A673 (cell line): ENCODE measurements around the gene COL19A1. TPM values are rescaled to one million over a fixed set of nuclear protein-coding genes. Genes with fewer than 3 reads are reported as not detected.
"Not testable (repeated sequence)": the region's sequence is repeated elsewhere in the genome, so short reads cannot be mapped to it uniquely, and the experiment has no call there.

Experiments
- BruUV-seq: library from RNA; stranded (reverse); fragments of 400-500 nt; replicated peaks from 2 replicates; lab custom pipeline; 2021; lab: Mats Ljungman, UMichigan
- CTCF ChIA-PET: fragments of 300-600 bp; sonication (Branson Sonifier 250); formaldehyde crosslinking; loops from one replicate; lab custom pipeline; 2022; ENCODE audit warnings: antibody characterized with exemption; lab: Charles Lee
- POLR2A ChIA-PET: fragments of 300-600 bp; sonication (Branson Sonifier 250); formaldehyde crosslinking; loops from one replicate; lab custom pipeline; 2022; ENCODE audit warnings: antibody characterized with exemption; ENCODE audit not compliant: low non-redundant PET; lab: Charles Lee
- DNase-seq: peaks from one replicate; pipeline ENCODE4 v3.0.0-alpha.2; 2015; ENCODE audit warnings: low spot score
- H3K27ac ChIP-seq: fragments of 200-600 bp; sonication (generic); 2 replicates; pipeline ENCODE4 v1.5.1; 2016; ENCODE audit warnings: mixed run types, low read depth, mild to moderate bottlenecking, mixed read lengths, antibody characterized with exemption, low read length; ENCODE audit not compliant: poor library complexity, severe bottlenecking
- H3K27me3 ChIP-seq: fragments of 200-600 bp; sonication (generic); replicated peaks from 2 replicates; pipeline ENCODE4 v1.6.1; 2017; ENCODE audit warnings: mixed run types, low read depth, mild to moderate bottlenecking, mixed read lengths, antibody characterized with exemption, low read length; ENCODE audit not compliant: insufficient read depth, poor library complexity
- H3K36me3 ChIP-seq: fragments of 200-600 bp; sonication (generic); 2 replicates; pipeline ENCODE4 v1.6.1; 2016; ENCODE audit warnings: mixed run types, mild to moderate bottlenecking, mixed read lengths, antibody characterized with exemption, low read length; ENCODE audit not compliant: insufficient read depth, poor library complexity, severe bottlenecking
- H3K4me1 ChIP-seq: fragments of 200-600 bp; sonication (generic); 2 replicates; pipeline ENCODE4 v1.6.1; 2017; ENCODE audit warnings: mixed run types, mild to moderate bottlenecking, mixed read lengths, antibody characterized with exemption, low read length; ENCODE audit not compliant: insufficient read depth, poor library complexity, severe bottlenecking
- H3K4me3 ChIP-seq: fragments of 200-600 bp; sonication (generic); 2 replicates; pipeline ENCODE4 v1.5.1; 2016; ENCODE audit warnings: low read depth, mixed run types, mild to moderate bottlenecking, mixed read lengths, low read length; ENCODE audit not compliant: poor library complexity, severe bottlenecking
- H3K9me3 ChIP-seq: fragments of 200-600 bp; sonication (generic); 2 replicates; pipeline ENCODE4 v1.6.1; 2016; ENCODE audit warnings: mixed run types, low read depth, mild to moderate bottlenecking, mixed read lengths, antibody characterized with exemption, low read length; ENCODE audit not compliant: poor library complexity, severe bottlenecking
- EZH2 ChIP-seq: fragments of 200-600 bp; sonication (generic); IDR thresholded peaks from 2 replicates; pipeline ENCODE4 v1.6.1; 2017; ENCODE audit warnings: borderline replicate concordance, low read depth, mild to moderate bottlenecking, mixed read lengths, antibody characterized with exemption, low read length; ENCODE audit not compliant: poor library complexity, severe bottlenecking
- intact Hi-C: fragments of 100-400 bp; cut with micrococcal nuclease; formaldehyde crosslinking; loops from one replicate; pipeline ENCODE4 v1.10.0; 2022; ENCODE audit not compliant: unreplicated experiment
- total RNA-seq: library from RNA; stranded (reverse); gene quantifications from 2 replicates; pipeline ENCODE4 v1.2.3, GENCODE V29; 2021
- TF ChIP-seq, protein P1 (sequence below): fragments of 300-800, 200-600 bp; sonication (generic); conservative IDR thresholded peaks from 2 replicates; pipeline ENCODE4 v1.5.1; 2017; ENCODE audit warnings: low read depth, mild to moderate bottlenecking, antibody characterized with exemption, low read length, moderate library complexity, mixed read lengths

COL19A1 gene
- total RNA-seq, 1 experiment from 2014 or later, result 0.37 TPM

DNA sequence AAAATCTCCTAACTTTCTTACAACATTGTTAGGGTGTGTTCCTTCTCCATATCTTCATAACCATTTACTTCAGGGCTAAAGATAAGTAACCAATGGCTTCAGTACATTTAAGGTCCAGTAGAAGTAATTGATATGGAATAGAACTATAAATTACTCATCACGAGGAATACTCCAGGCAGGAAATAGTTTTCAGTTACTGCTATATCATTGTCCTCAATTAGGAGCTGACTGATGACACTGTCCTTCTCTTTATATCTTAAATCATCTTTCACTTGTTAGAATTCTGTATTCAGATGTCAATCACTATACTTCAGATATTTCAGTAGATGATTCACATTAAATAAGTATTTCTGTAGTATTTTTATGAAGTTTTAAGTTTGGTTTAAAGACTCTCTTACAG lies 88.4 kb downstream of the COL19A1 start:
- Histone ChIP-seq H3K27ac (no peak overlapping the region), H3K4me3 (no peak overlapping the region), H3K36me3 (no peaks in the 10 kb centered on the region), H3K4me1 (no peaks in the 10 kb centered on the region), H3K27me3 (no peaks in the 10 kb centered on the region), H3K9me3 (no peaks in the 10 kb centered on the region)
- TF ChIP-seq, protein P1, sequence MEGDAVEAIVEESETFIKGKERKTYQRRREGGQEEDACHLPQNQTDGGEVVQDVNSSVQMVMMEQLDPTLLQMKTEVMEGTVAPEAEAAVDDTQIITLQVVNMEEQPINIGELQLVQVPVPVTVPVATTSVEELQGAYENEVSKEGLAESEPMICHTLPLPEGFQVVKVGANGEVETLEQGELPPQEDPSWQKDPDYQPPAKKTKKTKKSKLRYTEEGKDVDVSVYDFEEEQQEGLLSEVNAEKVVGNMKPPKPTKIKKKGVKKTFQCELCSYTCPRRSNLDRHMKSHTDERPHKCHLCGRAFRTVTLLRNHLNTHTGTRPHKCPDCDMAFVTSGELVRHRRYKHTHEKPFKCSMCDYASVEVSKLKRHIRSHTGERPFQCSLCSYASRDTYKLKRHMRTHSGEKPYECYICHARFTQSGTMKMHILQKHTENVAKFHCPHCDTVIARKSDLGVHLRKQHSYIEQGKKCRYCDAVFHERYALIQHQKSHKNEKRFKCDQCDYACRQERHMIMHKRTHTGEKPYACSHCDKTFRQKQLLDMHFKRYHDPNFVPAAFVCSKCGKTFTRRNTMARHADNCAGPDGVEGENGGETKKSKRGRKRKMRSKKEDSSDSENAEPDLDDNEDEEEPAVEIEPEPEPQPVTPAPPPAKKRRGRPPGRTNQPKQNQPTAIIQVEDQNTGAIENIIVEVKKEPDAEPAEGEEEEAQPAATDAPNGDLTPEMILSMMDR, result no peak
- no peak for TF ChIP-seq EZH2
- intact Hi-C loops, result no loop called here
- CTCF ChIA-PET, result no interaction called here
- no peak for DNase-seq
- BruUV-seq, result no TSS peak
- POLR2A ChIA-PET, result no interaction called here

DNA sequence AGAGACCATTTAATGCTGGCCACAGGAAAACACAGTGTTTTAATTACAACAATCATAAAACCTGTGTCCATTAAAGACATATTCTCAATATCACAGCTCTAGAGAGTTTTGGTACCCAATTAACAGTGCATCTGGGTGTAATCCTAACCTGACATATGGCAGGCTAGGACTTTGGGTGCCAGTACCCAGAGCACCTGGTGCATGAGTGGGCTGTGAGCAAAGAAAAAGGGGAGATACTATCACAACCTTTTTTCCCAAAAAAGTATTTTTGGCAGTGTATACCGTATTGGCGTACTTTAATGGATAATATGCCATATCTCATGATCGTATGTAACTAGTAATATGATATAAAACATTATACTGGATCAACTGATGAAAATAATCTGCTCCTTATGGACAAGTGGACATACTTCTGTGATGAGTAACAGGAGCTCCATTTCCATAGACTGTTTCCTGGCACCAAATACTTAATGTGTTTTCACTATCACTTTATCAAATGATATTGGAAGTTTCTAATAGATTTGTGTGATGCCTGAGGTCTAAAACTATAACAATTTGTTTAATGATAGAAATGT lies 91.7 kb downstream of the COL19A1 start:
- no TSS peak for BruUV-seq
- H3K9me3 ChIP-seq, result no peaks in the 10 kb centered on the region
- ChIA-PET CTCF (no interaction called here), POLR2A (no interaction called here)
- no peaks in the 10 kb centered on the region for H3K4me1 ChIP-seq
- DNase-seq, result no peak
- H3K27me3 ChIP-seq, result no peaks in the 10 kb centered on the region
- no peak for TF ChIP-seq EZH2
- TF ChIP-seq, protein P1, result no peak
- intact Hi-C loops, result no loop called here
- H3K36me3 ChIP-seq, result no peaks in the 10 kb centered on the region
- H3K27ac ChIP-seq, result no peak overlapping the region
- H3K4me3 ChIP-seq, result no peak overlapping the region

DNA sequence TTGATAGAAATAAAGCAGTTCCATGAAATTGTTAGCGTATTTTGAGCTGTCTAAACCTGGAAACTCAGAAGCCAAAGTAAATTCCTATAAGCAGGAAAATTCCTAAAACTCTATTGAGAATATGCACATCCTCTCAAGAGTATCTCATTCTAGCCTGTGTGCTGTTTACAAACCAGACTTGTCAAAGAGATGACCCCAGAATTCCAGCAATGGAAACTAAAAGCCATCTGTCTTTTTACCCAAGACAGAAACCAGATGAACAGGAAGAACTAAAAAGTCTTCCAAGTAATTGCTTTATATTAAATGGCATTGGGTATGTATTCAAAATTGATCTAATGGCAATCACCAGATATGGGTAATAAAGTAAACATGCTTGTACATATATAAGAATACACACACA lies 92.6 kb downstream of the COL19A1 start:
- TF ChIP-seq, protein P1, result no peak
- no peak for TF ChIP-seq EZH2
- CTCF ChIA-PET, result no interaction called here
- no peak overlapping the region for H3K27ac ChIP-seq

DNA sequence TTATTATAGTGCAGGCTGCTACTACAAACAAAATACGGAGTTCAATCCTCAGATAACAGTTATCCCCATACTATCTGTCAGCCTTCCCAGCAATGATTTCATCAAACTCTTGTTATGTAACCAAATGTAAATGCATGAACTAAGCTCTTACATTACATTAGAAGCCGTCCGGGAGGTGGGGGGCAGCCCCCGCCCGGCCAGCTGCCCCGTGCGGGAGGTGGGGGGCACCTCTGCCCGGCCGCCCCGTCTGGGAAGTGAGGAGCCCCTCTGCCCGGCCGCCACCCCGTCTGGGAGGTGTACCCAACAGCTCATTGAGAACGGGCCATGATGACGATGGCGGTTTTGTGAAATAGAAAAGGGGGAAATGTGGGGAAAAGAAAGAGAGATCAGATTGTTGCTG lies 99.6 kb downstream of the COL19A1 start:
- H3K9me3 ChIP-seq, DNase-seq, H3K27ac ChIP-seq, POLR2A ChIA-PET, H3K4me1 ChIP-seq, CTCF ChIA-PET, H3K27me3 ChIP-seq, H3K36me3 ChIP-seq, H3K4me3 ChIP-seq, BruUV-seq, intact Hi-C loops: not testable (repeated sequence)

More for the DNA sequence above, 92.6 kb downstream of the COL19A1 start:
- H3K9me3 ChIP-seq, result no peaks in the 10 kb centered on the region
- intact Hi-C loops, result no loop called here
- POLR2A ChIA-PET, result no interaction called here
- no TSS peak for BruUV-seq
- no peak for DNase-seq
- no peaks in the 10 kb centered on the region for H3K4me1 ChIP-seq
- H3K27me3 ChIP-seq, result no peaks in the 10 kb centered on the region
- H3K36me3 ChIP-seq, result no peaks in the 10 kb centered on the region
- H3K4me3 ChIP-seq, result no peak overlapping the region
